HG03460 (cell line): ENCODE results near the gene COL26A1.
"Not testable (repeated sequence)": the region's sequence is repeated elsewhere in the genome, so short reads cannot be mapped to it uniquely, and the experiment has no call there.

Experiments
- ATAC-seq: cut with Tn5 transposase; IDR thresholded peaks from one replicate; pipeline ENCODE4 v1.9.1; 2021; ENCODE audit not compliant: unreplicated experiment

The COL26A1 gene

DNA sequence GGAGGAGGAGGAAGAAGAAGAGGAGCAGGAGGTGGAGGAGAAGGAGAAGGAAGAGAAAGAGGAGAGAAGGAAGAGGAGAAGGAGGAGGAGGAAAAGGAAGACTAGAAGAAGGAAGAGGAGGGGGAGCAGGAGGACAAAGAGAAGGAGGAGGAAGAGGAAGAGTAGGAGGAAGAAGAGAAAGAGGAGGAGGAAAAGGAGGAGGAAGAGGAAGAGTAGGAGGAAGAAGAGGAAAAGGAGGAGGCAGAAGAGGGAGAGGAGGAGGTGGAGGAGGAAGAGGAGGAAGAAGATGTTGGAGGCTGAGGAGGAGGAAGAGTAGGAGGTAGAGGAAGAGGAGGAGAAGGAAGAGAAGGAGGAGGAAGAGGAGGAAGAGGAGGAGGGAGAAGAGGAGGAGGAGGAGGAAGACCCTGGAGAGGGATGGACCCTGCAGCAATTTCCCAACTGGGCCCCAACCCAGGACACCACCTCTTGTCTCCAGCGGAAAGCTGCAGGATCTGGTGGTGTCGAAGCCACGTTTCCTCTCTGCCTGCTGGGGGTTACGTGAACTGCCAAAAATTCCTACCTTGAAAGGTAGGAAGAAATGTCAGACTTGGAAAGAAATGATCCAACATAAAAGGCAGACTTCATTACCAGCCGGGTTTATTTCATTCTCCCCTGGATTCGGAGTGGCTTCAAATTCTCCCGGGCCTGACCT is 38.9 kb downstream of the COL26A1 start:
- no peak for ATAC-seq

DNA sequence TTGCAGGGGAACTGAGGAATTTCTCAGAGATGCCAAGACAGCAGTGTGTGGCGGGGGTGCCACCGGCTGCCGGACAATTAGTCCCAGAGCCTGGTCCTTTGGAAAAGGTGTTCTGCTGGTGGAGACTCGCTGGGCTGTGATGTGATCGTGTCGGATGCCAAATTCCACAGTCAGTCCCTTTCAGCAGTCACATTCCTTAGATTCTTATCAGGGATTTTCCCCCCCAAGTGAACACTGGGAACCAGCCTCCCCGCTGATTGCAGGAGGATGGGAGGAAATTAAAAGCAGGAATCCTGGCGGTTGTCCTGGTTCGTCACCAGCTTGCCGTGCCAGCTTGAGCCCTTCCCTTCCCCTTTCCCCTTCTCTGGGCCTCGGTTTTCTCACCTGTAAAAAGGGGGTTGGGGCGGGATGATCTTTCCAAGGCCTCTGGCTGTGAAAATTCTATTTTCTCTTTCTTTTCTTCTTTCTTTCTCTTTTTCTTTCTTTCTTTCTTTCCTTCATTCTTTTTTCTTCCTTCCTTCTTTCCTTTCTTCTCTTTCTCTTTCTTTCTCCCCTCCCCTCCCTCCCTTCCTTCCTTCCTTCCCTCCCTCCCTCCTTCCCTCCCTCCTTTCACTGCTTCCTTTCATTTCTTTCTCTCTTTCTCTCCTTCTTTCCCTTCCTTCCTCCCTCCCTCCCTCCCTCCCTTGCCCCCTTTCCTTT is 39.6 kb downstream of the COL26A1 start:
- no peak for ATAC-seq

DNA sequence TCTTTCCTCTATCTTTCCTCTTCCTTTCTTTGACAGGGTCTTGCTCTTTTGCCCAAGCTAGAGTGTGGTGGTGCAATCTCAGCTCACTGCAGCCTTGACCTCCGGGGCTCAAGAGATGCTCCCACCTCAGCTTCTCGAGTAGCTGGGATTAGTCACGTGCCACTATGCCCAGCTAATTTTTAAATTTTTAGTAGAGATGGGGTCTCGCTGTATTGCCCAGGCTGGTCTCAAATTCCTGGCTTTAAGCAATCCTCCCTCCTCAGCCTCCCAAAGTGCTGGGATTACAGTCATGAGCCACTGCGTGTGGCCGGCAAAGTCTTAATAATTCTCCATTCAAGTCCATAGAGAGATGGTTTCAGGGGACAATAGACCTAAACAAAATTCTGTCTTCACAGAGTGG is 40.2 kb downstream of the COL26A1 start:
- no peak for ATAC-seq

DNA sequence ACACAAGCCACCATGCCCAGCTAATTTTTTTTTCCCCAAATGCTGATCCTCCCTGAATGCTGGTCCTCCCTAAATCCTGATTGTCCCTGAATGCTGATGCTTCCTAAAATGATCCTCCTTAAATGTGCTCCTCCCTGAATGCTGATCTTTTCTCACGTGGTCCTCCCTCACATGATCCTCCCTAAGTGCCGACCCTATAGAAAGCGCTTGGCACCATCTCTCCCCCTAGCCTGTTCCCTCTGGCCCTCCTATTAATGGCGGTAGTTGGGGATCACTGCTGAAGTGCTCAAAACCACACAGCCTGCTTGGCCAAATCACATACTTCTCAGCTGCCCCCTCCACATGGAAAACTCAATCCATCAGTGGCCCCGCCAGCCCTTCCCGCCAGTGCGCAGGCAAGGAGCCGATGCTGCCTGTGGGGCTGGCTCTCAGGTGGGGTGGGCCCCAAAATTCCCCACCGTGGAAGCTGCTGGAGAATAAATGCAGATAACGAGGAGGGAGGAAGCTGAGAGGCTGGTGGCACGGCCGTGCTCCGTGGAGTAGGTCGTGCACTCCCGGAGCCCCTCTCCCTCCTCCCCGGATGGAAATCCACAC is 42.9 kb downstream of the COL26A1 start:
- no peak for ATAC-seq

DNA sequence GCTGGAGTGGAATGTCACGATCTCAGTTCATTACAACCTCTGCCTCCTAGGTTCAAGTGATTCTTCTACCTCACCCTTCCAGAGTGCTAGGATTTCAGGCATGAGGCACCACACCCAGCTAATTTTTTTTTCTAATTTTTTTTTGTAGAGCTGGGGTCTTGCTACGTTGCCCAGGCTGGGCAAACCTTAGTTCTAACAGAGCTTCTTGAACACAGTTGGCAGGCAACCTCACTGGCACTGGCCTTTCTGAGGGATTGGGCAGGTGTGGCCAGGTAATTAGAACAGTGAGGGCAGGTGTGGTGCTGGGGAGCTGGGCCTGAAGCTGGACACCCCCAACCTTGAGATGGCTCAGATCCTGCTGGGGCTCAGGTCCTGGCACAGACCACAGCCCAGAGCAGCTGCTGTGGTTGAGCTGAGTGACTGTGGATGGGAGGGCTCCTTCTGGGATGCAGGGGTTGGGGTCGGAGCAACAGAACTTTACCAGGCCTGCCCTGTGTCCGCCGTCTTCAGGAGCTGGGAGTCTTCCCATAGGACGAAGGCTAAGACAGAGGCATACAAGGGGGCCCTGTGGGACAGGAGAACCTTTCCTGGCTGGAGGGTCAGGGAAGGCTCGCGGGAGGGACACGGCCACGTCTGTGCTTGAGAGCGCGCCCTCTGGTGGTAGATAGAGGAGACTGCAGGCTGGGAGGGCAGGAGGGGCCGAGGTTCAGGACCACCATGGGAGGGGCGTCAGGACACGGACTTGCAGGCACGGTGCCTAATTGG is 48.2 kb downstream of the COL26A1 start:
- no peak for ATAC-seq

DNA sequence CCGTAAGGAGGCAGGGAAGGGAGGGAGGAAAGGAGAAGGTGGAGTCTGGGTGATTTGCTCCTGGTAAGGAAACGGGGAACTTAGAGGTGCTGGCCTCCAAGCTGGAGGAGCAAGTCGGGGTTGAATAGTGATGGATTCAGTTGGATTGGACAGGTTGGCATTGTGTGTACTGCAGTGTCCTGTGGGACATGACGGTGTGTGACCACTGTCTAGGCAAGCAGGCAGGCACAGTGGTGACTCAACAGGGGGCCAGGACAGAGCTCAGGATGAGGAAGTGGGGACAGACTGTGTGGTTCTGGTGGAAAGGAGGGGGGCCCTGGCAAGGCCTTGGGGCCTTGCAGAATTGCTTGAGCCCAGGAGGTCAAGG is 48.8 kb downstream of the COL26A1 start:
- ATAC-seq: no peak

DNA sequence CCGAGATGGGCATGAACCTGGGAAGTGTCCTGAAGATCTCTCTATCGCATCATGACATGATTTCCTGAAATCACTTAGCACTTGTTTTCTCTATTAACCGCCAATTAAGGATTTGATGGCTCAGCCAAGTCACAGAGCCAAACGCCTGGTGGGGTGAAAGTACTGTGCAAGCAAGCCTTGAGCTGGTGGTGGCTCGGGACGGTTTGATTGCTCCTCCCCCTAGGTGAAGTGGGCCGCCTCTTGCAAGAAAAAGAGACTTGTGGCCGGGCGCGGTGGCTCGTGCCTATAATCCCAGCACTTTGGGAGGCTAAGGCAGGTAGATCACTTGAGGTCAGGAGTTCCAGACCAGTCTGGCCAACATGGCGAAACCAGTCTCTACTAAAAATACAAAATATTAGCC is 50.3 kb downstream of the COL26A1 start:
- no peak for ATAC-seq

DNA sequence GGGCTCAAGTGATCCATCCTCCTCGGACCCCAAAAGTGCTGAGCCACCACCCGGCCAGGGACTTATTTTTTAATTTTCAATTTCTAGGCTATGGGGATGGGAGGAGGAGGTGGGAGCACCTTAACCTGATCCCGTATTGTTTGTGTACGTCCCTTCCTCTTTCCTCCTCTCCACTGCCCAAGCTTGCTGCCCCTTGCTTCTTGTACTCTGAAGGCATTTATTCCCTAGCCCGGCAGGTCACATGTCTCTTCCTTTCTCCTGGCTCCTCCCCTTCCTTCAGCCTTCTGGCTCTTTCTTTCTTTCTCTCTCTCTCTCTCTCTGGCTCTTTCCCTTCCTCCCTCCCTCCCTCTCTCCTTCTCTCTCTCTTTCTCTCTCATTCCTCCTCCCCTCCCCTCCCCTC is 56.0 kb downstream of the COL26A1 start:
- ATAC-seq: no peak

DNA sequence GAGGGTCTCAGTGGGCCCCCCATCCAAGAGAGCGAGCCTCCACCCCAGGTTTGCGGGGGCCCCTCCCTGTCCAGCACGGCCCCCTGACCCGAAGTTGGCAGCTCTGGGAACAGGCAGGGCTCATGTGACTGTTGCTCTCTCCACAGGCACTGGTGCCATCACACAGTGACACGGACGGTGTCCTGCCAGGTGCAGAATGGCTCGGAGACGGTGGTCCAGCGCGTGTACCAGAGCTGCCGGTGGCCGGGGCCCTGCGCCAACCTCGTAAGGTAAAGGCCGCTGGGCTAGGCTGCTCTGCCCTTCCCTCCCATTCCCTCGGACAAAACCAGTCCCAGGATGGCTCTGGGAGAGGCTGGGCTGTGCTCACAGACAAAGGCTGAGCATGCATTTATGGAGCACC is 57.2 kb downstream of the COL26A1 start:
- ATAC-seq: no peak

DNA sequence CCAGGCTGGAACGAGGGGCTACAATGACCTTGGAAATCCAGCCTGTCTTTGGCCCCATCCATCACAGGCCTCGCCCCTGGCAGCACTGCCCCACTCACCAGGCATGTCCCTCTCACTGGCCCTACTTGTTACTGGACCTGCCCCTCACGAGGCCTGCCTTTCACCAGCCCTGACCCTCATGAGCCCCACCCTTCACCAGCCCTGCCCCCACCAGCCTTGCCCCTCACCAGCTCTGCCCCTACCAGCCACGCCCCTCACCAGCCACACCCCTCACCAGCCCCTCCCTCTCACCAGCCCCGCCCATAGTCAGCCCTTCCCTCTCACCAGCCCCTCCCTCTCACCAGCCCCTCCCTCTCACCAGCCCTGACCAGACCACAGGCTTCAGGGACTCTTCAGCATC is 57.8 kb downstream of the COL26A1 start:
- no peak for ATAC-seq

DNA sequence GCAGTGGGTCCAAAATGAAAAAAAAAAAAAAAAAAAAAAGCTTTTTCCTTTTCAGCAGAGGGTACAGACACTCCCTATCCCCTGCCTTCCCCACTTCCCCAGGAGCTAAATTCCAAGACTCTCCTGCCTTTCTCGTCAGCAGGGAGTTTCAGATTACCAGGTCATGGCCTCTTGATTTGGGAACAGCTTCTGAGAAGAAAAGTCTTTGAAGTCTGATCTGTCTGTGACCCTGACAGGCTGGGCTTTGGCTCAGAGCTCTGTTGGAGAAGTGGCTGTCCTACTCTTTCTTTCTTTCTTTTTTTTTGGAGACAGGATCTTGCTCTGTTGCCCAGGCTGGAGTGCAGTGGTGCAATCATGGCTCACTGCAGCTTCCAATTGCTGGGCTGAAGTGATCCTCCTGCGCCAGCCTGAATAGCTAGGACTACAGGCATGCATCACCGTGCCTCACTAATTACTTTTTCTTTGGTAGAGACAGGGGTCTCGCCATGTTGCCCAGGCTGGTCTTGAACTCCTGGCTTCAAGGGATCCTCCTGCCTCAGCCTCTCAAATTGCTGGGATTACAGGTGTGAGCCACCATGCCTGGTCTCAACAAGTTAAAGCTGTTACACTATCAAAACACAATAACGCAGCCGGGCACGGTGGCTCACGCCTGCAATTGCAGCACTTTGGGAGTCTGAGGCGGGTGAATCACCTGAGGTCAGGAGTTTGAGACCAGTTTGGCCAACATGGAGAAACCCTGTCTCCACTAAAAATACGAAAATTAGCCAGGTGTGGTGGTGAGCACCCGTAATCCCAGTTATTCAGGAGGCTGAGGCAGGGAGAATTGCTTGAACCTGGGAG is 59.9 kb downstream of the COL26A1 start:
- ATAC-seq: no peak

DNA sequence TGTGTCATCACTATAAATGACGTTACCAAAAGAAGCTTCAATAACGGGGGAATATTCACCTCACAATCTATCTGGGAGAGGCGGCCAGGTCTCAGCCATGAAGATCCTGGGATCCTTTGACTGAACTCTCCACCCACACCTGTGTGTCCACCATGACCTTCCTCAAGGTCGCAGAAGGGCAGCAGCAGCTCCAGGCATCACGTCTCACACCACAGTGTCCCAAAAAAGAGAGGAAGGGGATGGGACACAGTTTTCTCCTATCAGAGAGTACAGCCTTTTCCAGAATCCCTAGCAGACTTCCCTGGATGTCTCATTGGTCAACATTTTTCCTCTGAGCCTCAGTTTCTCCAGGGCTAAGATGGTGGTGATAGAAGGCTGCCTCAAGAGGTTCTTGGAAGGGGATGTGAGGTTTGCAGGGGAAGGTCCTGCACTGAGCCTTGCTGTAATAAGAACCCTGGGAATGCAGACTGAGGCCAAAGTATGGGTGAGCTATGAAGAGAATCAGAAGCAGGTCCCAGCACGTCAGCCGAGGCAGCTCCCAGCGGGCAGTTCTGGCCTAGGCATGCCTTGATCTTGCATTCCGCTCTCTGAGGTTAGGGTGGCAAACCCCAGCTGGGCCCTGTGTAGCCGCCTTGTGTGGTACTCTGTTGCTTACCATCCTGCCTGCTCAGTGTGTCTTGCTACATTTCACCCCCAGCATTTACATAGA is 63.8 kb downstream of the COL26A1 start:
- ATAC-seq: no peak

DNA sequence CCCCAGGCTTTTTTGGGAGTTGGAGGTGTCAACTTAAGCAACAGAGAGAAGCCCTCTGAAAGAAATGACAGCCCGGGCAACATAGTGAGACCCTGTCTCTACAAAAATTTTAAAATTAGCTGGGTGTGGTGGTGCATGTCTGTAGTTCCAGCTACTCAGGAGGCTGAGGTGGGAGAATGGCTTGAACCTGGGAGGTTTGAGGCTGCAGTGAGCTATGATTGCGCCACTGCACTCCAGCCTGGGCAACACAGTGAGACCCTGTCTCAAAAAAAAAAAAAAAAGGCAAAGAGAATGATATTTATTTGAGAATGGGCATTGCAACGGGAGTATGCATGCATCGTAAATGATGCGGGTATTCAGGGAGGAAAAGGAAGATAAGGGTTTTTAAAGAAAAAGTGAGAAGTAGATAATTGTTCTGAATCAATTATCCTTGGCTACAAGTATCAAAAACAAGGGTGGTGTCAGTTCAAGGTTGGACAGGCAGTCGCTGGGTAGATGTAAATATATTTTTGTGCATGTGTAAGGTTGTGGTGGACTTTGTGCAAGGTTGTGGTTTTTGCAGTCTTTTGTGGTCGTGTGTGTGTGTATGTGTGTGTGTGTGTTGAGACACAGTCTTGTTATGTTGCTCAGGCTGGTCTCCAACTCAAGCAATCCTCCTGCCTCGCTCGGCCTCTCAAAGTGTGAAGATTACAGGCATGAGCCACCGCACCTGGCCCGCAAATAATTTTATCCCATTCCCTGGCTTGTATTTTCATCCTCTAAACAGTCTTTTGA is 65.6 kb downstream of the COL26A1 start:
- ATAC-seq: no peak

DNA sequence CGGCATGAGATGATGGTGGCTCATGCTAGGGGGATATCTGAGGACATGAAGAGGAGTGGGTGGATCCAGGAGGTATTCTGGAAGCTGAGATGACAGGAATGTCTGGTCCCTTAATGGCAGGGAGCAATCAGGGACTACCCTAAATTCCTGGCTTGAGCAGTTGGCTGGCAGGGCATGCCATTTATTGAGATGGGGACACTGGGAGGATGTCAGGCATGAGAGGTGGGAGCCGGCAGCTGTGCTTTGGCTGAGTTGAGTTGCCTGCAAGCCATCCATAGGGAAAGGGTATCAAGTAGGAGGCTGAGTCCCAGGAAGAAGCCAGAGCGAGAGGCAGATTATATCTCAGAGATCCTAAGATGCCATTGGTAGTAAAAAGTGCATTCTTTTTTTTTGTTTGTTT is 69.6 kb downstream of the COL26A1 start:
- no peak for ATAC-seq

DNA sequence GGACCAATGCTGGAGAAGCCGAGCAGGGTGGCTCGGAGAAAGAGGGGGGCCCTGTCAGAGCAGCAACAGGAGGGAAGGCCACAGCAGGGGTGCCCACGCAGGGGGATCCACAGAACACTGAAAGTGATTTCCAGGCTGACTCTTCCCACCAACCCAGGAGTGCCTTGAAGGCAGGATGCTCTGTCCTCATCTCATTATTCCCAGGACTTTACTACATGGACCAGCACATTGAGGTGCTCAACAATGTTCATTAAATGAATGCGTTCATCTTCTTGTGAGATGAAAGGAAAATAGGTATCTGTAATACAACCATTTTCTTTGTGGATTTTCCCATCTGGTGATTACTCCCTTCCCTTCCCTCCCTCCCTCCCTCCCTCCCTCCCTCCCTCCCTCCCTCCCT is 71.0 kb downstream of the COL26A1 start:
- no peak for ATAC-seq

DNA sequence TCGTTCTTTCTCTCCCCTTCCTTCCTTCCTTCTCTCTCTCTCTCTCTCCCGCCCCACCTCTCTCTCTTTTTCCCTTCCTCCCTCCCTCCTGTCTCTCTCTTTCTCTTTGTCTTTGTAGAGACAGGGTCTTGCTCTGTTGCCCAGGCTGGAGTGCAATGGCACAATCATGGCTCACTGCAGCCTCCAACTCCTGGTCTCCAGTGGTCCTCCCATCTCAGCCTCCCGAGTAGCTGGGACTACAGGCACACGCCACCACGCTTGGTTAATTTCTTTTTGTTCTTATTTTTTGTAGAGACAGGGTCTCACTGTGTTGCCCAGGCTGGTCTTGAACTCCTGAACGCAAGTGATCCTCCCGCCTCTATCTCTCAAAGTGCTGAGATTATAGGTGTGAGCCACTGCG is 71.5 kb downstream of the COL26A1 start:
- ATAC-seq: not testable (repeated sequence)

DNA sequence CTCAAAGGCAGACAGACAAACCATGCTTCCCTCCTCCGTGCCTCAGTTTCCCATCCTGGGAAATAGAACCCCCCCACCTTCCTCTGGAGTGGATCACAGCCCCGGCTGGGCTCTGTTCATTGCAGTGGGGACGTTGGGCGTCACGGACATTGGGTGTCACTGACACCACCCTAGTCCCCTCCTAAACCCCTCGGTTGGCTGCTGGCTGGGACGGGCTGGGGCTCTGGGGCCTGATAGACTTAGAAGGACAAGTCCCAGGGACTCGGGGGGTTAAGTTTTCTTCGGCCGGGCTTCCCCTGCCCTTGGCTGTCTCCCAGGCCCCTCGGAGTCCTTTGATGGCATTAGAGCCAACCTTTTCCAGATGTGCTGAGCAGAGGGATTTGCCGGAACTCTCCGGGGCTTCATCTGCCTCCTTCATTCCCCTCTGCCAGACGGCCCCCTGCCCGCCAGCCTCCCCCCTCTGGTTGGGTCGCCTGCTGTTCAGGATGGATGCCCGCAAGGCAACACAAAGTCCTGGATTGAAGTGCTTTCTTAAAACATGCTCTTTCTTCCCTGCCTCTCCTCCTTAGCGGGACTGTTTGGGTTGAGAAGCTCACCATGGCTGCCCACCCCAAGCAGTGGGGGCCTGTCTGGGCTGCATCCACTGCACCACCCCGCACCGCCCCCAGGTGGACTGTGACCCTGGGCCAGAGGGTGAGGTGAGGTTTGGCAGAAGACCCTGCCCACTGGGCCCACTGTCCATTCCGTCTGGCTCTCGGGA is 73.0 kb downstream of the COL26A1 start:
- ATAC-seq: no peak

DNA sequence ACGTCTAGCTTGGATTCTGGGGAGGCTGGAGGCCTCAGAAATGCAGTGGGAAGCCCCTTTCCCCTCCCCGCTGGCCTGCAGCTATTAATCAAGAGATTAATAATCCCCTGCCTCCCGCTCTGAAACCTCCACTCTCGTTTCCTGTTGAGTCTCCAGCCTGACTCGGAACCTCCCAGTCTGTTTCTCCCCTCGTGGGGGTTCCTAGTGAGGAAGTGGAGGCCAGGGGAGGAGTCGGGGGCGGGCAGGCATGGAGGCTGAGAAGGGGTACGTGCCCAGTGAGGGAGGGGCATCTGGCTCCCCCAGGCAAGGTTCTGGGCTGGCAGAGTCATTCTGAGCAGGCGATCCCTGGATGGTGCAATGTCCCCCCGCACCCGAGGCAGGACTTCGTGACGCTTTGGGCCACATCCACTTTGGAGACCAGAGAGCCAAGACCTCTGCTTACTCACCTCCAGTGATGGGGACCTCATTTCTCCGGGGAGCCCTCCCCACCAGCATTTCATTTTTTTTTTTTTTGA is 73.6 kb downstream of the COL26A1 start:
- ATAC-seq: no peak
